22Rv1 (cell line): ENCODE measurements around the gene B4GALT2.

Experiments used
- H3K27ac ChIP-seq: fragments of 450-650 bp; 2 replicates; pipeline ENCODE4 v1.5.1; 2017
- CTCF ChIP-seq: fragments of 450-650 bp; IDR thresholded peaks from 2 replicates; pipeline ENCODE4 v1.5.1; 2017; ENCODE audit warnings: mild to moderate bottlenecking
- ZFX ChIP-seq: fragments of 450-650 bp; IDR thresholded peaks from 2 replicates; pipeline ENCODE4 v1.6.1; 2017; ENCODE audit warnings: antibody characterized with exemption, borderline replicate concordance

Gene B4GALT2

GRCh38 chr1:44033756-44034155, 54.7 kb downstream of the B4GALT2 start:
- no peak overlapping the region for H3K27ac ChIP-seq
- TF ChIP-seq ZFX (no peak), CTCF (no peak)

- no peak for TF ChIP-seq ZFX
- no peak for TF ChIP-seq CTCF
- no peak overlapping the region for H3K27ac ChIP-seq
Observed at GRCh38 chr1:44034423-44034822, 55.4 kb downstream of the B4GALT2 start.

- TF ChIP-seq CTCF = no peak
- TF ChIP-seq ZFX = no peak
- H3K27ac ChIP-seq = no peak overlapping the region
Observed at GRCh38 chr1:44034976-44035716, 56.1 kb downstream of the B4GALT2 start.

GRCh38 chr1:44035726-44036408, 56.9 kb downstream of the B4GALT2 start:
- no peak overlapping the region for H3K27ac ChIP-seq
- no peak for TF ChIP-seq ZFX
- TF ChIP-seq CTCF = no peak

GRCh38 chr1:44036409-44037139, 57.6 kb downstream of the B4GALT2 start:
- TF ChIP-seq ZFX = no peak
- peak; percentile 87 for TF ChIP-seq CTCF
- H3K27ac ChIP-seq = no peak overlapping the region

GRCh38 chr1:44037154-44037553, 58.1 kb downstream of the B4GALT2 start:
- no peak overlapping the region for H3K27ac ChIP-seq
- TF ChIP-seq ZFX = no peak
- TF ChIP-seq CTCF = no peak
